Stimulated activated CD8-positive, alpha-beta memory T cell treated with anti-CD3 and anti-CD28 coated beads, Interleukin-4, amount 100 ng/mL, for 1 hour (primary cell): Measurements from ENCODE around the gene MUSK.

Experiments
- DNase-seq, 2 donors: peaks; one replicate each; pipeline ENCODE4 v3.0.0-alpha.2; 2020; ENCODE audit warnings: low read depth in 2 of 2, low spot score in 1 of 2

MUSK gene

DNA sequence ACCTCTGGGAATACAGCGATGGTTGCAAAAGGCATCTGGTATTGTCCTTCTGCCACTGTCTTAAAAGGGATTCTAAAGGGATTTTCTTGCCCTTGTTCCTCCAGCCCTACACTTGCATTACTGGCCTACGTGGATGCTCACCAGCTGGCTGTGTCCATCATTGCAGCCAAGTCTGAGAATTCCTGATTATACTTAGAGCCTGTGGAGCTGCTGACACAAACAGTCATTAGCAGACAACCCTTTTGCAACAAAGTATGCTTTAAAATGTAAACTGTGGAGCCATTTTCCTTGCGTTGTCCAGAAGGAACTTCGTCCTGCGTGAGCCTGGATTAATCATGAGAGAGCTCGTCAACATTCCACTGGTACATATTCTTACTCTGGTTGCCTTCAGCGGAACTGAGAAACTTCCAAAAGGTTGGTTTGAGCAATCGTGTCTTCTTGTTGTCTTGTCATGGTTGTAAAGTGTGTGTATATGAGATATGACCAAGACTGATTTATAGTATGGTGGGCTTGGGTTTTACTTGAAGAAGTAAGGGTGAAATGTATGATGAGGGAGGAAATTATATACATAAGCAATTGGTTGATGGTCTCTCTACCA, at the start of gene MUSK:
MUSK (plus strand) TSS at position 222 of the 598 bp plus-strand sequence; CDS start at position 336, 114 bp downstream.
- no peak for DNase-seq

DNA sequence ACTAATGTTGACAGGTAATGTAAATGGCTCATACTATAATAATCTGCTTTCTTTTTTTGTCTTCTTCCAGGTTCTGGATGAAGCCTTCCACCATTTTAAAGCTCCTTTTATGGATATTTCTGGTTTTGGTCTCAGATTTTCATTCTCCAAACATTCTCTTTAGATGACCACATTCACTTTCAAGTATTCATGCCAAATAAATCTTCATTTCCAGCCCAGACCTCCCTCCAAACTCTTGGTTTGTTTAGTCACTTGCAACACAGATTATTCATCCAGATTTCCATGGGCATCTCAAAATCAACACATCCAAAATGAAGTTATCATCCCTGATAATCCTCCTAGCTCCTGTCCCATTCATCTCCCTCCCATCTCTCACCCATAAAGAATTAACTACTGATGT, 48.8 kb upstream of the MUSK start:
- DNase-seq: no peak

DNA sequence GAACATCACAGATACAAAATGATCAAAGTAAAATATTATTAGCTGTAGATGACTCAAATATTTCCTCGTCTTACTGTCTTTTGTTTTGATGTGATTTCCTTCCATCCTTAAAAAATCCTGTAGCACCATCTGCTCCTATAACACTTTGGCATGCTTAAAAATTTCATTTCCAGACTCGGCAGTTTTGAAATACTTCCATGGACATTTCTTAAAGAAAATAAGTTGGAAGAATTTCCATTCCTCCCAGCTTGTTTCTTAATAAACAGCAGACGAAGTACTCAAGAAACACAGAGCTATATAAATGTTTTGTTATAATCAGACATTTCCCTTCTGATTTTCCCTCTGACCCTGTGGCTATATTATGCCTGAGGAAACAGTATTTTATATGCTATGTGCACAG, 47.9 kb upstream of the MUSK start:
- DNase-seq: no peak

DNA sequence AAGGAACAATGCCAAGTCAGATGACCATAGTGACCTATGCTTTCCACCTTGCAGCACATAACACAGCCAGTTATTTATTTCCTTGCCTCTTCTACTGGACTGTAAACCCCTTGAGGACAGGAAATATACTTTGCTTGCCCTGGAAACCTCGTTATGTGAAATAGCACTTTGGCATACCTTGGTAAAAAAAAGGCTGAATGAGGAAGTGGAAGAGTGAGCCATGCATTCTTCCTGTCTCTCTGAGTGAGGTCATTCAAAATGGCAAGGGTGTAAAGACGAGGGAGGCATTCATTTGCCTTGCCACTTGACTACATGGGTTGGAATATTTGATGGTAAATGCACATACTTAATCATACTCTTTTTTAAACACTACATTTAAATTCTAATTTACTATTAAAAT, 46.2 kb upstream of the MUSK start:
- no peak for DNase-seq

DNA sequence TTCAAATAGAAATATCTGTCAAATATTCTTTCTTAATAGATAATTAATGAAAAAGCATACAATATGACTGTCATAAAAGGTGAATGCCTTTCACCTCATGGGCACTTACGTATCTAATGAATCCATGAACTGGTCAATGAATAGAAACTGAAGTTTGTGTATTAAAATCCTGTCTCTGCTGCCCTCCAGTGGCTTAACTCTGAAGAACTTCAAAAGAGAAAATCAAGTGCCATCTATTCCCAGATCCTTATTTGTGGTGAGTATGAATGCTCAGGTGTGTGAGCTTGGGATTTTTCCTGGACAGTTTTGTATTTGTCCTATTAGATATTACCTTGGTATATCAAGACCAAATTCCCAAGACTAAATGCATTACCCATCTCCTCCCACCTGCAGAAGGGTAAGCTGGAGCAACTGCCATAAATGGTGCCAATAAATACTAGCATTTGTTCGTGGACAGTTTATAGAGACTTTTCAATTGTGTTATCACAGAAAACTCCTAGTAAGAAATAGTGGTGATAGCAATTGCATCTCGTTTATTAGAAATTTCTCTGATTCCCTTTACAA, 45.0 kb upstream of the MUSK start:
- no peak for DNase-seq

DNA sequence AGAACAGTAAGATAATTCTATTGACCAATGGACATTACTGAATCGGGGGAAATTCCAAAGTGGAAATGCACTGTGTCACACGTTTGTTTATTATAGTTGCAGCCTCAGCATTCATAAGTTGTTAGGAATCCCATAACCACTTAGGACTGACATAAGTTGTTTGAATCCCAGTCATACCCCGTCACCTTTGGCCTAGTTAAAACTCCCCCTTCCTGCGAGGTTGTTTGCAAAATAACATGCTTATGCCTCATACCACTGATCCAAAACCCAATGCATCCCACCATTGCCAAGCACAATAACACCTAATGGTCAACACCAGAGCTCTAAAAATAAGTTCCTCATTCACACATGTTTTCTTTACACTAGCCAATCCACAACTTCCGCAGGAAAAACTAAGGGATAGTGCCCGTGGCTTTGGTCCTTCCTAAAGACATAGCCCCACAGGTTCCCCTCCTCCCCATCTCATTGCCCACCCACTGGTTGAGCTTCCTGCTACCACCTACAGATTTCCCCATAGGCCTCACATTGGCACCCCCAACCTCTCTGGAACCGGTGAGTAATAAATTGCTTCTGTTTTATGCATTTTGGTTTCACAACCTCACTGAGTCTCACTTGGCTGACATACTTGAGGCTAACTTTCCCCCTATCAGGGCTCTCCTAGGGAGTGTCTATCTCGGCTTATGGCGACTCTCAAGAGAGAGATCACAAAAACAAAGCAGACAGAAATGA, 42.3 kb upstream of the MUSK start:
- no peak for DNase-seq

DNA sequence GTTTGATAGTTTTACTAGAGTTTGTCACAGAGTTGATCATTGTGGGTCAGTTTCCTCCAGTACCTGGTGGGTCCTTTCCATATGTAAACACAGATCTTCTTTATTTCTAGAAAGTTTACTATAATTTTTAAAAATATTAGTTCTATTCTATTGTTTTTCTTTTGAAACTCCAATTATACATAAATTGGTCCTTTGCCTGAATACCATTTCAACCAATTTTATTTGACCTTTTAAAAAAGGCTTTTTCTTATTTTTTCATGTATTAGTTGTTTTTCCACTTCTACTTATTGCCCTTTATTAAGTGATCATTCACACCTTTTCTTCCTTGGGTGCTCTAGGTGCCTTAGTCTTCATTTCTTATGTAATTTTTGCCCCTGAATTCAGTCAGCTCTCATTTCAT, 33.0 kb upstream of the MUSK start:
- no peak for DNase-seq

DNA sequence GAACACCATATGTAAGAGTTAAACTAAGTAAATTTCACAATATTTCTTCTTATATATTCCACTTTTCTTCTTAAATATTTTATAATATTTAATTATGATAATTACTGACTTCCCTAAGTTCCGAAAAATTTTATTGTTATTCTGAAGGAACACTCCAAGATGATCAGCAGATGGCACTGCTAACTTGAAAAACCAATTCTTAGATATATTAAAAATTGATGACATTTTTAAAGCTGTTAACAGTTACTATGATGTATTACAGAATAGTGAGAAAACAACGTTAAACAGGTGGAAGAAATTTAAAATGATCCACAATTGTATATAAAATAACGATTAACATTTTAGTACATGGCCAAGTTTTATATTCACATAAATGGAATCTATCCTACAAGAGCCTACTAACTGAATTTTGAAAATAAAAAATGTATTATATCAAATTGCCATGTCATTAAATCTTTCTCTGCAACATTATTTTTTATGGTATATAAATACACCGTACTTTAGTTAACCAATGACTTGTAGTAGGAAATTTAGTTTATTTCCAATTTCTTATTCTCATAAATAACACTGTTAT, 30.1 kb upstream of the MUSK start:
- DNase-seq: no peak

DNA sequence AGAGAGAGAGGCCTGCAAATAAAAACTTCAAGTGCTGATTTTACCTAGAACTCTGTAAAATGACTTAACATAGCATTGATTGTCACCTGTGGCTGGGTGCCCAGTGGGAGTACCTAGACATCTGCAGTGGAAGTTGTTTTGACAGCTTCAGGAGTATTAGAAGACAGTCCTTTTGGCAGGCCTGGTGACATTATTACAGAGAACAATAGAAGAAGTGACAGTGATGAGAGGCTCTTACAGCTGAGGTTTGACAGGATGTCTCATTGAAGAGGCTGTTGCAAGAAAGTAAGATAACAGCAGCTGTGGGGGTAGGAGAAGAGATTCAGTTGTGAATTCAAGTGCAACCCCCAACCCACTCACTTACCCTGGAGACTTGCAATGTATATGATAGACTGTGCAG, 27.9 kb upstream of the MUSK start:
- DNase-seq: no peak

DNA sequence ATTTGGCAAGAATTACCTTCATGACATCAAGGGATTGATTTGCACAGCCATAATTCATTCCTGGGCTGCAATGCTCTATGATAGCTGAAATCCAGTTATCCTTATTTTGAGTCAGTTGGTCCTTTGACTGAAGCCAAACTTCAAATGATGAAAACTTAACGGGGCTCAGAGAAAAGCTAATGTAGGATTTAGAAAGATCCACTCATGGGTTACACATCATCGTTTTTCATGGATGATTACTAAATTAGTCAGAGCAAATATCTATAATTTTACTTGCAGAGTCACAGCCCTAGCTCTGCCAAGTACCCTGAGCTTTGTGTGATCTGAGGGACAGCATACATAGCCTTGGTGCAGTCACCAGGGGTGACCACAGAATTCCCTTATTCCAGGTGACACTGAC, 27.3 kb upstream of the MUSK start:
- no peak for DNase-seq

DNA sequence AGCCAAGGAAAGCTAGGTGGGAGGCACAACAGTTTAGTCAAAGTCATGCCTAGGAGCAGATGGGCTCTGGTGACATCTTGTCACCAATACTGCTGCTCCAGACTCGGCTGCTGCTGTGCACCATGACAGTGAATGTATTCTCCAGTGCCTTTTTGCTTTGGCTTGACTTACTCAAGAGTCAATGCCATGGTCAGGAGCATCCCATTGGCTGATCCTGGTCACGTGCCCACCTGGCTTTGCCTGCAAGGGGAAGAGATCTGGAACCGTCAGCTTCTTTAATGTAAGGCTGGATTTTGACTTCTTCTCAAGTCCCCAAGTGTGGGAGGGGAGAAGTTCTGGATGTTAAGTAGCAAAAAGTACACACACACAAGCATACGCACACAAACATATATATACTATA, 19.9 kb upstream of the MUSK start:
- DNase-seq: no peak

DNA sequence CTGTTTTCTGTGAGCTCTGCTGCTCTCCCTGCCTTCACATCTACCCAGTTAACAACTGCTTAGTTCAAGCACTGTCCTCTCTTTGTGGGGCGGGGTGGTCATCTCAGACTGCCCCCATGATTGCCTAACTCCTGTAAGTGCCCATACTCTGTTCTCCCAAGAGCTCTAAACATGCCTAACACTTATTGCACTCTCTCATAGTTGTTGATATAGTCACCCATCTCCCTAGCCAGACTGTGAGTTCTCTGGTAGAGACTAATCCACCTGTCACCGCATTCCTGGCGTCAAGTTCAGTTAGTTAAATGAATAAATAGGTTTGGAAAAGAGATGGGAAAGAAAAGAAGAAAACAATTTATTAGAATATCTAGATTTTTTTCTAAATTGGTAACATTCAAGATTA, 18.3 kb upstream of the MUSK start:
- no peak for DNase-seq

DNA sequence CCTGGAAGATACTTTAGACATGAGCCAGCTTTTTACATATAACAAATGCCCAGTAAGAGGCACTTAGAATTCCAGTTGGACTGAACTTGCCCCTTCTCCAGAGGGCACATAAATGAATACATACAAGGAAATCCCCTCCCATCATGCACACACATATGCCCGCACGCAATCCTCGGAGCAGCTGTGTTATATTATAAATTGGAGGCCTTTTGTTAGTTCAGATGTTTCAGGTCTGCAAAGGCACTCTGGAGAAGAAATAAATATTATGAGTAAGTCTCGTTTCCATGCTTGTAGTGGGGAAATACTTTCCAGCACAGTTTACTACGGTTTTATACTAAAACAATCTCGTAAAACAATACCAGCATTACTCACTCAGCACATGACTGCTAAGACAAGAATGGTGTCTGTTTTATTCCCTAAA, 17.6 kb upstream of the MUSK start:
- DNase-seq: no peak

DNA sequence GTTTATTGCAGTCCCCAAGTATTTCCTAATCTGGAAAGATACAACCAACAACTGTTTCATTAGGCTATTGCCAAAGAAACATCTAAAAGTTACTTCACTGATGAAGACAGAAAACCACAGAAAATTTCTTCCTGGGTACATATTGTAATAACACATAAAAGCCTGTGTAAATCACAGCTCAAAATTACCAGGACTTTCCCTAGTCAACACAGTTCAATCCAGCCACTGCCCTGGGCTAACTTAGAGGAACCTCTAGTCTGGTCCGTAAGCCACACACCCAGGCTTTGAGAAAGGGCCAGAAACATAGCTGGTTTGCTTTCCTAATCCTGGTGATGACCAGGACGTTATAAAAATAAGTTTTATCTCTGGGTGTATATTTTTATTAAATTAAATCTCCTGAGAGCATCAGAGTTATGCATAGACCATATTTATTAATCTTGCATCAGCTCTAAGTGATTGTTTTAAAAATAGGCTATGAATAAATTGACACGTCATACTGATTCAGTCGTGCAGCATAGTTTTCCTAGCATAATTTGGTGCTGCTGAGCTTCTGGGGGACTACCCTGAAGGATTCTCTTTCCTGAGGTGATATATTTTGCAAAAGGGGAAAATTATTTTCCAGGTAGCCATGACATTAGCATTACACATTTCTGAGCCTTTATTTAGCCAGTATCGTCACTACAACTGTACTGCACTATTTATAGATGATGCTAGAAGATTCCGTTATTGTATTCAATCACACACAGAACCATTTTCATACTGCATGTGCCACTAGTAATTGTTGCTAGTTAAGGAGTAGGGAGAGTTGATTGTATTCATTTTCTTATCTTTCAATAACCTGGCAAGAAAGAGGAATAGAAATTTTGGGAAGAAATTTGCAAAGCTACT, 12.6 kb upstream of the MUSK start:
- no peak for DNase-seq

DNA sequence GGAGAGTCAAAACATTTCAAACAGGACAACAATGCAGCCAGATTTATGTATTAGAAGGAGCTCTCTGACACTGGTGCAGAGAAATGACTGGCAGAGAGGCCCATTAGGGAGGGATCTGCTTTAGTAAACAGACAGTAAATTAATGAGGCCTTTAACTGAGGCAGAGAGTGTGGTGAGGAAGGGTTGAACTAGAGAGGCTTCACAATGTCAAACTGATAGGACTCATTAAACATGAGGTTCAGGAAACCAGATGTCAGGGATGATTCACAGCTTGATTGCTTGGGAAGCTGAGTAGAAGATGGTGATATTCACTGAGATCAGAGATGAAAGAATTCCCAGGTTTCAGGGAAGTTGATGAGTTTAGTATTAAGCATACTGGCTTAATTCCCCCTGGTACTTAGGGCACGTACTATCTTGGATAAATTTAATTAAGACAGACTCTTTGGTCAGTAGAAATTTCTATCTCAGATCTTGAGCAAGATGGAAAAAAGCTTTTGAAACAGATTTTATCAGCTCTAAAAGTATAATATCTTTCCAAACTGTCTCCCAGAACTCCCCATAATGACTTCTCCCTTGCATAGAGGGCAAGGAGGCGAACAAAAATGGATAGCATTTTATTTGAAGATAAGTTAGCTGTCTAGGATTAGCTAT, 8.6 kb upstream of the MUSK start:
- no peak for DNase-seq

DNA sequence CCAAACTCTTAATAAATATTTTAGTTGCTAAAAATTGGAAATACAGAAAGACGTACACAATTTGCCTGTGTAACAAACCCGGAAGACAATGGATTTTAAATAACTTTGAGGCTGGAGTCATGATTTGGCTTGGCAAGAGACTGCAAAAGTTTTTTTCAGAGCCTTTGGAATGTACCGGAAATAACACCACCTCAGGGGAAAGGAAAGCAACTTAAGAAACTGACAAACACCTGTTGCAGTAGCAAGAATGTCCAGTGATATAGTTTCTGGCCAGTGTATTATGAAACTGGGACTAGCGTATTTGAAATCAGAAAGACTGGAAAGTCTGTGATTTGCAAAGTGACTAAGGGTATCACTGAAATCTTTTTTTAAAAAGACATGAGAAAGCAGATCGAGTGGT, 842 bp downstream of the MUSK start:
- DNase-seq: no peak

DNA sequence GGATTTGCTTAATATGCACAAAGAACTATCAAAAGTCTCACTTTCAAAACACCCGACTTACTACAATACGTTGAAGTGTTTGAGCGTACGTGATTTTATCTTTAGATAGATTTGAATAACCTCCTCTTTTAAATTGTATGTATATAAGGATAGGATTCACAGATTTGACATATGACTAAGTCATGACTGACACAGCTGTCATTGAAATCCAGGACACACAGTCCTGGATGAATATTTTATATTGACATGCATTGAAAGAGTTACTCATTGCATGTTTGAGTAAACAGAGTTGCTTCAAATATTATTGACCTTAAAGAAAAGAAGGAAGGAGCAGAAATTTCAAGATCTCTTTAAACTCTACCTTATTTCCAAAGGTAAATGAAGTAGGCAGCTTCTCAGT, 3.3 kb downstream of the MUSK start:
- no peak for DNase-seq

DNA sequence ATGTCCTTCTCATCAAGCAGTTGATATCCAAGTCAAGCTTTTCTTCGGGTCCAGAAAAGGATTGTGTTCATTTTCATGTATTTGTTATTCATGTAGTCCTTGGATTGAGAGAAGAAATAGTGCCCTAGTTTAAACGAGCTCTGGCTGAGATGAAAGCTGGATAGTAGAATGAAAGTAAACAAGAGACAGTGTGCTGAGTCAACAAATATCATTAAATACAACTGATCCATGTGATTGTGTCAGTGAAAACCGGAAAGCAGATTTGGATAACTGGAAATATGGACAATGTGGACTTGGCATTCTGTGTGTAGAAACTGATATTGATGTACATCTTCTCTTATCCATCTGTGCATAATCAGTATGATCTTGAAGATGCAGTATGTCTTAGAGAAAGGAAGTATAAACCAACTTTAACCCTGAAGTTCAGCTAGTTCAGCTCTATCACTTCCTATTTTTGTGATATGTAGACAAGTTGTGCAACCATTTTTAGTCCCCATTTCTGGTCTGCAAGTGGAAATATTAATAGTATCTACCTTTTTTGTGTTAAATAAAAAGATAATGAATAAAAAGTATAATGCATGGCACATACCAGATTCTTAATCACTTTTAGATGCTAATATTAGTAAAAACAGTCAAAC, 4.4 kb downstream of the MUSK start:
- DNase-seq: no peak

DNA sequence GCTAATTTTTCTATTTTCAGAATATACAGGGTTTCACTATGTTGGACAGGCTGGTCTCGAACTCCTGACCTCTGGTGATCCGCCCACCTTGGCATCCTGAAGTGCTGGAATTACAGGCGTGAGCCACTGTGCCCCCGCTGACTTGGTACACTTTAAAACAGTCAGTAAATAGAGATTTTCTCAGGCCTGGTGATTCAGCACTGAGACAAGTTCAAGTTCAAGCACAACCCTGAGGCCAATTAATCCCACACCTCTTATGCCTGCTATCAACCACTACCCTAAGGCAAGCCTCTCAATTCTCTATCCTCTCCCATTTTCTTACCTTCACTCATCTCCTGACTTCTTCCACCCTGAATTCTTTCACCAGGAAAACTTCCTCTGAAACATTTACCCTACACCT, 18.9 kb downstream of the MUSK start:
- DNase-seq: no peak

DNA sequence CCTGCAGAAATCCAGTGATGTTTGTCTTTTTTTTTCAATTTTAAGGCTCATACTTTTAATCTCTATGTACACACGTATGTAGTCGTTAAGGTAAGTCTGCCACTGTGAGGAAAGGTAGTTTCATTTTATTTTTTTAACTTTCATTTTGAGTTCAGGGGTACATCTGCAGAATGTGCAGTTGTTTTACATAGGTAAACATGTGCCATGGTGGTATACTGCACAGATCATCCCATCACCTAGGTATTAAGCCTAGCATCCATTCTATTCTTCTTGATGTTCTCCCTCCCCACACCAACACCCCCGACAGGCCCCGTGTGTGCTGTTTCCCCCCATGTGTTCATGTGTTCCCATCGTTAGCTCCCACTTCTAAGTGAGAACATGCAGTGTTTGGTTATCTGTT, 19.7 kb downstream of the MUSK start:
- DNase-seq: no peak
